Smooth muscle cell (in vitro differentiated cells): Measurements from ENCODE around the gene HBS1L. TPM values are rescaled to one million over a fixed set of nuclear protein-coding genes. Genes with fewer than 3 reads are reported as not detected.

Source experiments
- DNase-seq: peaks from one replicate; lab custom pipeline; 2025; ENCODE audit not compliant: unreplicated experiment; lab: John Stamatoyannopoulos, UW
- H2AFZ ChIP-seq: fragments of 200-600 bp; sonication (generic); 2 replicates; pipeline ENCODE4 v1.6.0; 2016; ENCODE audit warnings: antibody characterized with exemption, low read depth, mild to moderate bottlenecking
- H3F3A ChIP-seq: fragments of 200-600 bp; sonication (generic); 2 replicates; pipeline ENCODE4 v1.6.0; 2017; ENCODE audit warnings: antibody characterized with exemption, low read depth
- H3K27ac ChIP-seq: fragments of 200-600 bp; sonication (generic); 2 replicates; pipeline ENCODE4 v1.5.1; 2016; ENCODE audit warnings: low read depth, mild to moderate bottlenecking
- H3K27me3 ChIP-seq: fragments of 200-600 bp; sonication (generic); 2 replicates; pipeline ENCODE4 v1.6.1; 2016; ENCODE audit warnings: low read depth, mild to moderate bottlenecking
- H3K36me3 ChIP-seq: fragments of 200-600 bp; sonication (generic); 2 replicates; pipeline ENCODE4 v1.5.1; 2016; ENCODE audit warnings: low read depth
- H3K4me1 ChIP-seq: fragments of 200-600 bp; sonication (generic); 2 replicates; pipeline ENCODE4 v1.5.1; 2016; ENCODE audit warnings: low read depth
- H3K4me2 ChIP-seq: fragments of 200-600 bp; sonication (generic); 2 replicates; pipeline ENCODE4 v1.6.0; 2016; ENCODE audit warnings: mild to moderate bottlenecking
- H3K4me3 ChIP-seq: fragments of 200-600 bp; sonication (generic); 2 replicates; pipeline ENCODE4 v1.5.1; 2016; ENCODE audit warnings: mild to moderate bottlenecking
- H3K79me2 ChIP-seq: fragments of 200-600 bp; sonication (generic); 2 replicates; pipeline ENCODE4 v1.6.0; 2016; ENCODE audit warnings: low read depth, mild to moderate bottlenecking
- H3K9ac ChIP-seq: fragments of 200-600 bp; sonication (generic); 2 replicates; pipeline ENCODE4 v1.6.0; 2016; ENCODE audit warnings: low read depth
- H3K9me3 ChIP-seq: fragments of 200-600 bp; sonication (generic); replicated peaks from 2 replicates; pipeline ENCODE4 v1.5.1; 2016; ENCODE audit warnings: low read depth
- H4K20me1 ChIP-seq: fragments of 200-600 bp; sonication (generic); 2 replicates; pipeline ENCODE4 v1.6.0; 2016; ENCODE audit warnings: low read depth
- CTCF ChIP-seq: fragments of 200-600 bp; sonication (generic); IDR thresholded peaks from 2 replicates; pipeline ENCODE4 v1.5.1; 2017; ENCODE audit warnings: borderline replicate concordance, mild to moderate bottlenecking, antibody characterized with exemption; ENCODE audit not compliant: insufficient read depth, poor library complexity, severe bottlenecking
- WGBS: methylation state at CpG from one replicate; pipeline ENCODE4 v1.1.7; 2016; ENCODE audit warnings: low lambda C conversion rate; 5-methylcytosine and 5-hydroxymethylcytosine counted together
- polyA plus RNA-seq: library from polyadenylated mRNA; unstranded; fragments of >200 nt; fragmentation: Nextera tagmentation; extraction: Ambion mirVana; gene quantifications from 2 replicates; pipeline ENCODE4 v1.2.1, GENCODE V29; 2016
- total RNA-seq: library from RNA; depleted of rRNA; stranded (reverse); fragments of >200 nt; gene quantifications from 2 replicates; pipeline ENCODE4 v1.2.3, GENCODE V29; 2014

HBS1L gene
- total and polyA plus RNA-seq, 2 experiments from 2014 or later: 64.3 to 84.8 TPM

GRCh38 chr6:135008072-135008940 is 46.3 kb downstream of the HBS1L start:
- WGBS: 84% methylated on average over 6 of the region's 6 CpGs
- Histone ChIP-seq H3K27ac (no peak overlapping the region), H3K4me3 (no peak overlapping the region), H4K20me1 (peaks cover 59% of the 10 kb centered on the region), H2AFZ (no peak overlapping the region), H3K4me2 (no peak overlapping the region), H3K4me1 (no peaks in the 10 kb centered on the region), H3F3A (no peaks in the 10 kb centered on the region), H3K9me3 (no peaks in the 10 kb centered on the region), H3K27me3 (no peaks in the 10 kb centered on the region), H3K36me3 (no peaks in the 10 kb centered on the region), H3K79me2 (no peaks in the 10 kb centered on the region), H3K9ac (no peak overlapping the region)
- TF ChIP-seq CTCF: no peak
- DNase-seq: no peak

DNA sequence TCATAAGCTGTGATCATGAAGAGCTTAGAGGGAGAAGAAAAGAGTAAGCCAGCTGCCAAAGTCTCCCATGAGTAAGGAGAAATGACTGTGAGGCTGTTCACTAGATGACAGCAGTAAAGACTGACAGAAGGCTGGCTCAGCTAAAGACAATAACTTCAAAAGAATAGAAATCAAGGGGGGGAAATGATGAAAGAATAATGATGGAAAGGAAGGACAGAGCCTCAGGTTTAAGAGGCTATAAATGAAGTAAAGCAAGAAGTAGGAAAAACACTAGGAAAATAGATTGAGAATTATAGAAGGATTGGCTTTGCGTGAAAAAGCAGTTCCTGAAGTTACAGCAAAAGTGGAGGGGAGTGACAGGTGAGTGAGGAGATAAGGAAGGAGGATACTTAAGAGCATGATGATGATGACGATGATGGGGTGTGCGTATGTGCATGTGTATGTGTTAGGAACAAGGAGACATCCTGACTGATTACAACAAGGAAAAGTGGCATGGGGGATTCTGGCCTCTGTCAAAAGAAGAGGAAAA is 48.2 kb downstream of the HBS1L start:
- no peak for TF ChIP-seq CTCF
- Histone ChIP-seq H3K9ac (no peak overlapping the region), H3K4me2 (no peak overlapping the region), H4K20me1 (peaks cover 47% of the 10 kb centered on the region), H3K27me3 (no peaks in the 10 kb centered on the region), H3K79me2 (no peaks in the 10 kb centered on the region), H3K4me1 (no peaks in the 10 kb centered on the region), H2AFZ (no peak overlapping the region), H3K9me3 (no peaks in the 10 kb centered on the region), H3K27ac (no peak overlapping the region), H3K36me3 (no peaks in the 10 kb centered on the region), H3F3A (no peaks in the 10 kb centered on the region), H3K4me3 (no peak overlapping the region)
- 97% methylated on average over 3 of the region's 3 CpGs for WGBS
- no peak for DNase-seq

- TF ChIP-seq CTCF: no peak
- no peak overlapping the region for H3K4me2 ChIP-seq
- no peak overlapping the region for H3K4me3 ChIP-seq
- peaks cover 39% of the 10 kb centered on the region for H4K20me1 ChIP-seq
- no peaks in the 10 kb centered on the region for H3K27me3 ChIP-seq
- no peak for DNase-seq
- no peak overlapping the region for H2AFZ ChIP-seq
- H3K9me3 ChIP-seq: no peaks in the 10 kb centered on the region
- no peaks in the 10 kb centered on the region for H3F3A ChIP-seq
- no peaks in the 10 kb centered on the region for H3K4me1 ChIP-seq
- no peak overlapping the region for H3K27ac ChIP-seq
- no peaks in the 10 kb centered on the region for H3K79me2 ChIP-seq
- no peaks in the 10 kb centered on the region for H3K36me3 ChIP-seq
- H3K9ac ChIP-seq: no peak overlapping the region
- 92% methylated on average over 2 of the region's 2 CpGs for WGBS
Observed at GRCh38 chr6:135004399-135004798, 50.2 kb downstream of the HBS1L start.
